GM21528 (cell line): ENCODE results near the gene KIF3C.
"Not testable (repeated sequence)": the region's sequence is repeated elsewhere in the genome, so short reads cannot be mapped to it uniquely, and the experiment has no call there.

Source experiments
- ATAC-seq: cut with Tn5 transposase; IDR thresholded peaks from one replicate; pipeline ENCODE4 v1.9.1; 2021; ENCODE audit warnings: mild to moderate bottlenecking, moderate library complexity; ENCODE audit not compliant: unreplicated experiment, low FRiP score

The KIF3C gene

DNA sequence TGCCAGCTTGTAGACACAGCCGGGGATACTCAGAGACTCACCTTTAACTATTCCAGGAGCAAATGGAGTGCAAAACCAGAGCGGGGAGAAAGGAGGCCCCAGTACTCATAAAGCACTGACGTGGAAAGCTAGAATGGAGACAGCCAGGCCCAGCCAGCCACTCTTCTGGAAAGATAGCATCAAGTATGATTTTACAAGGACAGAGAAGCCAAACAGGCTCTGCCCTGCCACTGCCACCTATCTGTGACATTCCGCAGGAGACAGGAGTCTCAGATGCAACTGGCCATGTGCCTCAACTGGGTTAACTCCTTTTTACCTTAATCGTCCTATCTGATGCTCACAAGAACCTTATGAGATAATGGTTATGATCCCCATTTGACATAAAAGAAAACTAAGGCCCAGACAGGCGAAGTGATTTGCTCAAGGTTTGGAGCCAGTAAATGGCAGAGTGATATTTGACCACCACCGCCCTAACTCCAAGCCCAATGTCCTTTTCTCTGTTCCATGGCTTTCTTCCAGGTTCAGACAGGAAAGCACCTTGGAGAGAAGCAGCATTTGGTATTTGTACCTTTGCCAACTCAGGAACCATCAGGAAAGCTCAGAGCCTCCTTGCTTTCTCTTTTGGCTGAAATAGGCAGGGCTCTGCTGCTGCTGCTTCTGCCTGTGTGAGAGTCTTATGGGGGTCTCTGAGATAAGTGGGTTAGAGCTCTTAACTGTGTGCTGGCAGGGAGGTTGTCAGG lies 15.6 kb downstream of the KIF3C start:
- no peak for ATAC-seq

DNA sequence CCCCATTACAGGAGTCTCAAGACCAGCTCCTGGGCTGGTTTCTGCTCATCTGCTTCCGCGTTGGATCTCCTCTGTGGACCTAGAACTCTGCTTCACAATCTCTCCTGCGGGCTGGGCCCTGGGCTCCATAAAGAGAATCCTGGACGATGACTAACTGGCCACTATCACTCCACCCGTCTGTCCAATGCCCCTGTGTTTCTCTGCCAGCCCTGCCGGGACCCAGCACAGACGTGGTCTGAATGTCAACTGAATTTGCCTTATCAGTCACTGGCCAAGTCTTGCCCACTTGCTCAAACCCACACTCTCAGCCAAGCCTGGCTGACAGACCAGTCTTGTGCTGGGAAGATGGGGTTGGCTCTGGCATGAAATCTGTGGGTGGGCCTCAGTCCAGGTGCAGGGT lies 17.4 kb downstream of the KIF3C start:
- ATAC-seq: no peak

DNA sequence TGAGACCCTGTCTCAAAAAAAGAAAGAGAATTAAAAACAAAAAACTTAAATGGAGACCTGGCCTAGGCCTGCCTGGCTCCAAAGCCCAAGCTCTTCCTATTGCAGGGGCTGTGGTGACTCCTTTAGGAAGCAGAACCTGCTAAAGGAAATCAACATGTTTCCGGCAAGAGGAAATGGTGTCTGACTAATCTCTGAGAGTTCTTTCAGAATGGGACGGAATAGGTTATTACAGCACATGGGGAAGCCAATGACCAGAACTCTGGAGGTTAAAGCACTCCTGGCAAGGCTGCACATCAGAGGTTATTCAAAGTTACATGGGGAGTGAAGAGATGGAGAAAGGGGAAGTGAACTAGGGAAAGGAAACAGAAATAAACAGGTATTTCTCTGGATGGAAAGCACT lies 21.4 kb downstream of the KIF3C start:
- no peak for ATAC-seq

DNA sequence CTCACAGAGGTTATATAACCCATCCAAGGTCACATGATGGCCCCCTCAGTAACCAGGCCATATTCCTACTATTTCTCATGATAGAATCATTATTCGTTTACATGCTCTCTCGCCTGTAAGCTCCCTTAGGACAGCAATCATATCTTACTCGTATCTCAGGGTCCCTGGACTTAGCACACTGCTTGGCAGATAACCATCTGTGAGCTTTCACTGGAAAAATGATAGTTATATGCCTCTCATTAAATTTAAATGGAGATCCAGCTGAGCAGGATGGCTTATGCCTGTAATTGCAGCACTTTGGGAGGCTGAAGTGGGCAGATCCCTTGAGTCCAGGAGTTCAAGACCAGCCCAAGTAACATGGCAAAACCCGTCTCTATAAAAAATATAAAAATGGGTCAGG lies 21.9 kb downstream of the KIF3C start:
- ATAC-seq: no peak

DNA sequence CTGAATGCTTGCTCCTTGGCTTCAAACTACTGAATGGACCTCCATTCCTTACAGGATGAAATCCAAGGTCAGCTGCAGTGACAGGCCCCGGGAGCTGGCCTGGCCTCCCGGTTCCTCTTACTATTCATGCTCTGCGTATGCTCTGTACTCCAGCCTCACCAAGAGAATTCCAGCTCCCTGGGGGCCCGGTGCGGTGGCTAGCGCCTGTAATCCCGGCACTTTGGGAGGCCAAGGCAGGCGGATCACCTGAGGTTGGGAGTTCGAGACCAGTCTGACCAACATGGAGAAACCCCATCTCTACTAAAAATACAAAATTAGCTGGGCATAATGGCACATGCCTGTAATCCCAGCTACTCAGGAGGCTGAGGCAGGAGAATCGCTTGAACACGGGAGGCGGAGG lies 23.7 kb downstream of the KIF3C start:
- not testable (repeated sequence) for ATAC-seq

DNA sequence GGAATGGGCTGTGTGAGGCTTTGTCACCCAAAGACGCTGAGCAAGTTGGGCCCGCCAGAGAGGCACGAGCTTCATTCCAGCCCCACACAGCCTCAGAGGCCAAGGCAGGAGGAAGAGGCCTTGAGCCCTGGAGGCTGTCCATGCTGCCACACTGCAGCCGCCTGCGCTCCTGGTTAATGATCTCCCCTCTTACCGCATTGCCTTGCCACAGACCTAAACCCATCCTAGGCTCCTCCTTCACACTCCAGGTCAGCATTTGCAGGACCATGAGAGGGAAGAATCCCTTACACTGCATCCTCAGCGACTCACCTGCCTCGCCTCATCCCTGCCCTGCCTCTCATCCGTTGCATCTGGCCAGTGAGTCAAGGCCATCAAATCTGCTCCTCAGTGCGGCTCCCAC lies 24.6 kb downstream of the KIF3C start:
- no peak for ATAC-seq

DNA sequence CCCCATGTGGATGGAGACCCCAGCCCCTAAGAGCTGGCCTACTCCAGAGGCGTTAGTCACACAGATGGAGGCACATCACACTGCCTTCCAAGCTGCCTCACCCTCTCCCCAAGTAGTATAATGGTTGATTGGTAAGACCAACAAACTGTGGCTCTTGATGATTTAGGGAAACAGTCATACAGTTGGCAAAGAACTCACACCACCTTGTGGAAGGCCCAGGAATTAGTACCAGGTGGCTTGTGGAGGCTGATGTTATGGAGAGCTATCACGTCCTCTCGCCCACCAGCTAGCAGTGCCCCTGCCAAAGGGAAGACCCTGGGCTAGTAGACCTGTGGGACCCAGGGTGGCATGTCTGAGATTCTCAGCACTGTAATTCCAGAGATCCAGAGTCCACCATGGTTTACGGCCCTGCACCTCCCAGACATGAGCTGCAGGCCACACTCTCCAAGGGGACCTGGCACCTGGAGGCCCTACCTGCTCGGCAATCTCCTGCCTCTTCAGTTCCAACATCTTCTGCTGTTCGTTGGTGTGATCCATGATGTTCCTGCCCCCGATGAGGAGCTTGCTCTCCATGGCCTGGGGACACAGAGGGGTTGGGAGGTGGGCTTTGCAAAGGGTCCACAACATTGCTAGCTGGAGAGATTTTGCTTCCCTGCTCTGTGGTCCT lies 26.3 kb downstream of the KIF3C start:
- no peak for ATAC-seq

DNA sequence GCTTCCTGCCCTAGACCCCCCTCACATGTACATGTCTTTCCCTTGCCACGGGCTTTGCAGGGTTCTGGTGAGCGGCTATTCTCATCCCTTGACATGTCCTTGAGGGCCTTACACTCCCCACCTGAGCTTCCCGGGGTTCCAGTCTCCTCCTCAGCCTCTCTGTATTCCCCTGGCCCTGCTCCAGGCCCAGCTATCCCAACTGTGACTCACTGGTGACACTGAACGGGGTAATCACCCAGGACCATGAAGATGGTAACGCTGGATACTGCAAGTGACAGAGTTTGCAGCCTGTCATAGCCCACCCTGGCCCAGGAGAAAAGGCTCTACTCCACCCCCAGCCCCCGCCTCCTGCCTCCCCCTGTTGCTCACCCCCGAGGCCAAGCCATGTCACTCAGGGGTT lies 27.3 kb downstream of the KIF3C start:
- no peak for ATAC-seq

DNA sequence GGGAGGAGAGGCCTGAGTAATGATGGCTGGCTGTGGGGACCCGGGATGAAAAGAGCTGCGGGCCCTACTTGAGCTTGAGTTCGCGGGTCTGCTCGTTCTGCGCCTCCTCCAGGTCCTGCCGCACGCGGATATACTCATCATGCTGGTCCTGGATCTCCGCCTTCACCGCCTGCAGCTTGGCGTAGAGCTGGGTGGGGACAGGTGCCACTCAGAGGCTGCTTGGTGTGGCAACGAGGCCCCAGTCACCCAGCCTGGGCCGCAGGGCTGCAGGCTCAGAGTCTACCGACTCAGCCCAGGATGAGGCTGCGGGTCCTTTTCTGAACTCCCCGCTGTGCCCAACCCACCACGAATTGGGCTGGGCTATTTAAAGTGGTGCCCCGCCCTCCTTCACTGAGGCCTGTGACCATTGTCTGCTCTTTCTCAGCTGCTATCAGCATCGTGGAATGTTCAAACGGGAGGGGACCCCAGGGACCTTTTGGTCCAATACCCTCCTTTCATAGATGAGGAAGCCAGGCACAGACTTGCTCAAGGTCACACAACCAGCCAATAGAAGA lies 28.0 kb downstream of the KIF3C start:
- ATAC-seq: no peak

DNA sequence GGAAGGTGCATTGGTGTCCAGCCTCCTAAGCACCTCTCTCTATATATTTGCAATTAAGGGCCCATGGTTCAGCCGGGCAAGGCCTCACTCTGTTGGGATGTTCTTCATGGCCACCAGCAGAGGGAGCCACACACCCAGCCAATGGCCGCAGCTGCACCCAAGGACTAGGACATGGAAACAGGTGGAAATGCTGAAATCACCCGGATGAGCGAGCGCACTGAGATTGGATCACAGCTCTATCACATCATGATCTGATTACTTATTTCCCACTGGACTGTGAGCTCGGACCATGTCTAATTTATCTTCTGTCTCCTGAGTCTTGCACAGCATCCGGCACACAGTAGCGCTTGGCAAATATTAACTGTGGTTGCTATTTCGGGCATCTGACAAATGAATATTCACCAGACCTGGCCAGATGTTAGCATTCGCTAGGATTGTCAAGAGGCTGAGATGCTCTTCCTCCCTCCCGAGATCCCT lies 31.2 kb downstream of the KIF3C start:
- ATAC-seq: no peak

DNA sequence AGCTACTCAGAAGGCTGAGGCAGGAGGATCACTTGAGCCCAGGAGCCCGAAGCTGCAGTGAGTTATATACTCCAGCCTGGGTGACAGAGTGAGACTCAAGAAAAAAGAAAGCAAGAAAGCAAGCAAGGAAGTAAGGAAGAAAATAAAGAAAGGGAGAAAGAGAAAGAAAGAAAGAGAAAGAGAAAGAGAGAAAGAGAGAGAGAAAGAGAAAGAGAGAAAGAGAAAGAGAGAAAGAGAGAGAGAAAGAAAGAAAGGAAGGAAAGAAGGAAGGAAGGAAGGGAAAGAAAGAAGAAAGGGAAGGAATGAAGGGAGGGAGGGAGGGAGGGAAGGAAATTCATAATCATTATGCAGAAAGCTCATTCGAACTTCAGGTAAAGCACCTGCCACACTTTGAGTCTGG lies 33.9 kb downstream of the KIF3C start:
- ATAC-seq: no peak

DNA sequence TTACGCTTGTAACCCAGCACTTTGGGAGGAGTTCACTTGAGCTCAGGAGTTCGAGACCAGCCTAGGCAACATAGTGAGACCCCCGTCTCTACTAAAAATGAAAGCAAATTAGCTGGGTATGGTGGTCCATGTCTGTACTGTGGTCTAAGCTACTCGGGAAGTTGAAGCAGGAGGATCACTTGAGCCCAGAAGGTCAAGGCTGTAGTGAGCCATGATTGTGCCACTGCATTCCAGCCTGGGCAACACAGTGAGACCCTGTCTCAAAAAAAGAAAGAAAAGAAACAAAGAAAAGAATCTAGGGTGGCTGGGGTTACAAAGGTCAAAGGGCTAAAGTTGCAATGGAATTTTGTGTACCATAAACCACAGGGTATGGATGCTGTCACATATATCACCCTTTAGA lies 41.3 kb downstream of the KIF3C start:
- ATAC-seq: no peak

DNA sequence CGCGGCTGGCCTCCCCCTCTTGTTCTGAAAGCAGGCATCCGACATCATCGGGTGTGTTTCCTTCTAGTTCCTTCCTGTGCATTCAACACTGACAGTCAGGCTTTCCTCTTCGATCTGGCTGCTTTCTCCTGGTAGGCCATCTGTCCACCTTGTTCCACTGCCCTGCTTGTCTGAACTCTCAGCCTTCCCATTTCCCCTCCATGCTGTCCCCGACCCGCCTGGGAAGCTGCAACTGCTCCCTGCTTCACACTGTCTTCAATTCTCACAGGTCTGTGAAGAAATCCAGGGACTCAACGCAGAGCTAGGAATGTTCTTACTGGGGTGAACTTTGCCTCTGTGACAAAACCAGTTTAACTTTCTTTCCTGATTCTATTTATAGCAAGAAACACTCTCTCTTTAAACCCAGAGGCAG lies 43.0 kb downstream of the KIF3C start:
- no peak for ATAC-seq

DNA sequence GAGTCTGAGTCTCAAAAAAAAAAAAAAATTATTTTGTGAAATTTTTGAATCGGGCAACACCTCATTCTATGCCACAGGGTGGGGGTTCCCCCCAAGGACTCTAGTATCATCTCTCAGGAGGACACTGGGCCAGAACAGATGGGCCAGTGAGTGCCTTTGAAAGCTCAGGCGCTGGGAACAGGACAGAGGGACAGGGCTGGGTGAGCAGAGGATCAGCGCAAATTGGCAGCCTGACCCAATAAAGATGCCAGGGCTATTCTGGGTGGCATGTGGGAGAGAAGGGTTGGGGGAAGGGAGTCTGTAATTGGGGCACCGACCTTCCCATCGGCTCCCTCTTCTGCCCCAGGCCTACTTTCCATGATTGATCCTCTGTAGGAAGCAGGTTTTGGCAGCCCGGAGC lies 44.0 kb downstream of the KIF3C start:
- ATAC-seq: no peak

DNA sequence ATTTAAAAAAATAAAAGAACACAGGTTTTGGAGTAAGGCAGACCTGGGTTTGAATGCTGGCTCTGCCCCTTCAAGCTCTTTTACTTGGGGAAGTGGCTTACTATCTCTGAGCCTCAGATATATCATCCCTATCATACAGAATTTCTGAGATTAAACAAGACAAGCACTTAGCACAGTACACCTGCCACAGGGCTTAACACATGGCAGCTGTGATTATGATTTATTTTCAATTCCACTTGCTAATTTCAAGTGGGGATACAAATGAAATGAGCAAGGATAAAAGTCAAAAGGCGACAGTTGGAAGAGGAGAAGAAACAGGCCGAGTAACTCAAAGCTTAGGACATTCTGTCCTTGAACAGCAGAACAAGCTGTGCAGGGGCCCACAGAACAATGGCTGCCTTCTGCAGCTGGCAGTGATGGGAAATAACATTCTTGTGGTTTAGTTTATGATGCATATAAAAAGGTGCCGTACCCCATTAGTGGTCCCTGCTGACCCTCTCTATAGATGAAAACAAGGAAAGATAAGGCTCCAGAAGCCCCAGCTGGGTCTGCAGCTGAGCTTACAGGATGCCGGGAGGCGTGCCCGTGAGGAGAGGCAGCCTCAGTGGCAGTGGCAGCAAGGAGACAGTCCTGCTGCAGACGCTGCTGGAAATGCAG lies 45.3 kb downstream of the KIF3C start:
- no peak for ATAC-seq

DNA sequence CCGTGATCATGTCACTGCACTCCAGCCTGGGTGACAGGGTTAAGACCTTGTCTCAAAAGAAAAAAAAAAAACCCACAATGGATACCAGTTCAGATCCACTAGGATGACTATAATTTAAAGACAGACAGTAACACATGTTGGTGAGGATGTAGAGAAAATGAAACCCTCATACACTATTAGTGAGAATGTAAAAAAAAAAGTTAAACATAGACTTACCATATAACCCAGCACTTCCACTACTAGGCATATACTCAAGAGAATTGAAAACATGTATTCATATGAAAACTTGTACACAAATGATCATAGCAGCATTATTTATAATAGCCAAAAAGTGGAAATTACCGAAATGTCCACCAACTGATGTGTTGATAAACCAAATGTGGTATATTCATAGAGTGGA lies 48.7 kb downstream of the KIF3C start:
- ATAC-seq: no peak

DNA sequence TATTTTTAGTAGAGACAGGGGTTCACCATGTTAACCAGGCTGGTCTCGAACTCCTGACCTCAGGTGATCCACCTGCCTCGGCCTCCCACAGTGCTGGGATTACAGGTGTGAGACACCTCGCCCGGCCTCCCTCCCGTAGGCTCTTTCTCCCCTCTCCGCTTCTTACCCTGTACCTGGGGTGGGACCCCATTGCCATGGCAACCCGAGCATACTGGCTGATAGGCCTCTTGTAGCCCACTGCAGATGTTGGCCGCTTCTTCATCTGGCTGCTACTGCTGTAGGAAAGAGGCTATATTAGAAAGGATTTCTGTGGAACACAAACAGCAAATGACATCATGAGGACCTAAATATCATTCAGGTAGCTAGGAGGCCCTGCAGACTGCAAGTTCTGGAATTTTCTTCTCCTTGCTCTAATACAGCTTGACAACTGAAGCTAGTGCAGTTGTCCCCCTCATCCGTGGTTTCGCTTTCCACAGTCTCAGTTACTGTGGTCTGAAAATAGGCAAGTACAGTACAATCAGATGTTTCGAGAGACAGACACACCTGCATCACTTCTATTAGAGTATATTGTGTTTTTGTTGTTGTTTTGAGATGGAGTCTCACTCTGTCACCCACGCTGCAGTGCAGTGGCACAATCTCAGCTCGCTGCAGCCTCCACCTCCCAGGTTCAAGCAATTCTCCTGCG lies 52.4 kb downstream of the KIF3C start:
- no peak for ATAC-seq

DNA sequence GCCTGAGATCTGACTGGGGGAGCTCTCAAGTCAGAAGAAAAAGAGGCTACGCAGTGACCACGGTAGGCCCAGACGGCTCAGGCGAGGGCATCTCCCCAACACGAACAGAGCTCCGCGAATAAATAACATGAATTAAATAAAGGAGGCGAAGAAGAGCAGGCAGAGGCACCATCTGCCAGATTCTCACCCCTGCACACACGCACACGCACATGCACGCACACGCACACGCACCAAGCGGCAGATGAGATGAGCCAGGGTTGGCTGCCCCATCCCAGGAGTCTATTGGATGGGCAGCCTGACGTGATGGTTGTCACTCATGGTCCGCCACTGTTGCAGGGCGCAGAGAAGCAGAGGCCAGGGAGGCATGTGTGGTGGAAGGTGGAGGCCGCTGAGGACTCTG lies 53.6 kb downstream of the KIF3C start:
- ATAC-seq: no peak

DNA sequence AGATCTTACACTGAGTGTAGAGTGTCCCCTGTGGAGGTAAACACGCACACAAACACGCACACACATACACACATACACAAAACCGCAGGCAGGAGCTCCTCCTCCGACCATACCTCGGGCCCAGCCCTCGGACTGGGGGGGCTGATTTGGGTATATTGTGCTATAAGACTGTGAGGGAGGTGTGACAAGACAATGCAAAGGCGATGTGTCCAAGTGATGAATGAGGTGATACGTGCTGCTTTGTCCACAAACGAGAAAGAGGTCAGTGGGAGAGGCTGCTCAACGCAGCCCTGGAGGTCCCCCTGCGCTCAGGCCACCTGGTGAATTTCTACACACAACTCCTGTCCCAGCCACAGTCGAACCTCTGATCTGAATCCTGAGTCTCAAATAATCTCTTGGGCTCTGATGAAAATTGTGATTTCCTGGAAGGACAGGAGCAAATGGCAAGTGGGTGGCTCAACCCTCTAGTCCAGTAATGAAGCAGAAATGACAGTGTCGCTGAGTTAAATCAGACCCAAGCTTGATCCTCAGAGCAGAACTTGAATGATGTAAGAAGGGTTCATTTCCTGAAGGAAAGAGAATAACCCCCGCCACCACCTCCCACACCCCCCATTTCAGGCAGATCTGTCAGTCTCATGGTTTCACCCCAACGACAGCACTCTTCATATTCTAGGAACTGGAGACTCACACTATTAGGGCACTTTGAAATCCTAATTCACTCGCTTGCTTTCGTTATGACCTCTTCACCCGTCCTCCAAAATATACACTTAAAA lies 55.1 kb downstream of the KIF3C start:
- ATAC-seq: no peak

DNA sequence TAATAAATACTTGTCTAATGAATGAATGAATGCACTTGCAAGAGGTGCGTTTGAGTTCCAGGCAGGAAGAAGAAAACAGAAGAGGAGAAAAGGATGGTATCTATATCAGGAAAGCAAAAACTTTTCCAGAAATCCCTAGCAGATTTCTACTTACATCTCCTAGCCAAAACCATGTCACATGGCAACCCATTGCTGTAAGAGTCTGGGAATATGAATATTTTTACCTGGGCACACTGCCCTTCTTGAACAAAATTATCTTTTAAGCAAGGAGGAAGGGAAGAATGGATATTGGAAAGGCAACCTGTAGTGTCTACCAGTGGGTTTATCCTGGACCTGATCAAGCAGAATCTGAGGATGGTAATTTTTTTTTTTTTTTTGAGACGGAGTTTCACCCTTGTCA lies 59.8 kb downstream of the KIF3C start:
- ATAC-seq: no peak
